VCaP (cell line): ENCODE data around the gene TAPBP.
A peak's percentile ranks its signal among the peaks of the same experiment; 100 is the strongest.
"Not testable (repeated sequence)": the region's sequence is repeated elsewhere in the genome, so short reads cannot be mapped to it uniquely, and the experiment has no call there.

ENCODE experiments used
- H3K27ac ChIP-seq: fragments of 450-650 bp; 2 replicates; pipeline ENCODE4 v1.5.1; 2017
- CTCF ChIP-seq: fragments of 450-650 bp; conservative IDR thresholded peaks from 2 replicates; pipeline ENCODE4 v1.5.1; 2017; ENCODE audit warnings: mild to moderate bottlenecking, moderate library complexity

TAPBP gene

GRCh38 chr6:33290459-33290858, 23.4 kb downstream of the TAPBP start:
- H3K27ac ChIP-seq: peak overlapping the region; percentile 81
- TF ChIP-seq CTCF: no peak

DNA sequence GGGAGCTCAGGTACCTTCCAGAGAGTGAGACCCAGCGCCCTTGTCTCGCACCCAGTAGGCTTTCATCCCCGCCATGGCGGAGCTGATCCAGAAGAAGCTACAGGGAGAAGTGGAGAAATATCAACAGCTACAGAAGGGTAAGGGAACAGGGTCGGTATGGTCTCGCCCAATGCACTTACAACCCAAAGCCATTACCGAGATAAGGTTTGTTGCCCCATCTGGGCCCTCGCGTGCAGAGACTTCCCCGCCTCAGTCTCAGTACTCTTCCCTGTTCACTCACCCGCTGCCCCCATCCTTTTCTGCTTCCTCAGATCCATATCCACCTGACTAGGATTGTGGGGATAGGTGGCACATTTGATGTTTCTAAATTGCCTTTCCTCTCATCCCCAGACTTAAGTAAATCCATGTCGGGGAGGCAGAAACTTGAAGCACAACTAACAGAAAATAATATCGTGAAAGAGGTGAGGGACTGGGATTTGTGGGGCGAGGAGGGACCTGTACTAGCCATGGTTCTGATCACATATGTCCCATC, 24.0 kb downstream of the TAPBP start:
- H3K27ac ChIP-seq: peak overlapping the region; percentile 81

GRCh38 chr6:33288921-33289783, 24.7 kb downstream of the TAPBP start, which contains the start of the genes PFDN6 and WDR46:
Gene PFDN6 (plus strand): TSS chr6:33289601. CDS start chr6:33289857, 256 bp downstream.
Gene WDR46 (minus strand): TSS chr6:33289239. CDS start chr6:33289170, 69 bp downstream.
- peak within 1 kb of the TSS; percentile 81 for H3K27ac ChIP-seq
- TF ChIP-seq CTCF: no peak

More for the DNA sequence above, 24.0 kb downstream of the TAPBP start:
- no peak for TF ChIP-seq CTCF

- H3K27ac ChIP-seq: peak overlapping the region; percentile 81
- TF ChIP-seq CTCF: no peak
Observed at GRCh38 chr6:33288141-33288920, 25.5 kb downstream of the TAPBP start.

DNA sequence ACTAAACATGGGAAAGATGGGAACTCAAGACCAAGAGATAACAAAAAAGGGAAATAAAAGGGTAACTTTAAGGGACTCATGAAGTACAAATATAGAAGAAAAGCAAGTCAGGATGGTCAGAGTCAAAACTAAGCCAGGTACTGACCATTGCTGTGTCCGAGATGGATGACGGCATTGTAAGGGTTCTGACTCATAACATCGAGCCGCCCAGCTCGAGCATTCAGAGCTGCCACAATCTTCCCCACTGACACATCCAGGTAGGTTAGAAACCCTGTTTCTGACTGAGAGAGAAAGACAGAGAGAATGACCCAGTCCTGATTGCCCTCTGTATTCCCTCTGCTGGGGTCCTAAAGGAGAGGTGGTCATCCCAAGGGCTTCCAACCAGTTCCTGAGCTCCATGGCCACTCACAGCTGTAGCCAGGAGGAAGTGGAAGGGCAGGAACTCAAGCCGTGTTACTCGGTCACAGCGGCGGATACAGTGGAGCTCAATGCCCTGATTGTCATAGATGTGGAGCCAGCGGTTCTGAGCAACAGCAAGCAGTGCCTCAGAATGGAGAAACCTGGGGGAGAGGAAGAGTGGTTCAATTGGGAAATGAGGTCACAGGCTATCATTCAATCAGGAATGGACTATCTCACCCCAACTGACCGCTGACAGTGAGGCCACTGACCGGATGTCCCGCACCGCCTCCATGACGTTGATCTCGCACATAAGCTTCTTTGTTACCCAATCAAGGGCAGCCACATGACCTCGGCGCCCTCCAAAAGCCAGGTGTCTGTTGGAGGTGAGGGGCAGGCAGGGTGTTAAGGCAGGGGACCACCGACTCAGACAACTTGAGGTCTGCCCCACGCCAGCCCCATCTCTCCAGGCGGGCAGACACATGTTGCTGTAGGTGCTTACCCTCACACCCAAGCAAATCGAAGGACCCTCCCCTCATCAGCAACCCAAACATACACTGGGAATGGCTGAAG, 26.6 kb downstream of the TAPBP start:
- H3K27ac ChIP-seq: peak overlapping the region; percentile 81; the same call in 1 of the 2 replicates
- no peak for TF ChIP-seq CTCF

DNA sequence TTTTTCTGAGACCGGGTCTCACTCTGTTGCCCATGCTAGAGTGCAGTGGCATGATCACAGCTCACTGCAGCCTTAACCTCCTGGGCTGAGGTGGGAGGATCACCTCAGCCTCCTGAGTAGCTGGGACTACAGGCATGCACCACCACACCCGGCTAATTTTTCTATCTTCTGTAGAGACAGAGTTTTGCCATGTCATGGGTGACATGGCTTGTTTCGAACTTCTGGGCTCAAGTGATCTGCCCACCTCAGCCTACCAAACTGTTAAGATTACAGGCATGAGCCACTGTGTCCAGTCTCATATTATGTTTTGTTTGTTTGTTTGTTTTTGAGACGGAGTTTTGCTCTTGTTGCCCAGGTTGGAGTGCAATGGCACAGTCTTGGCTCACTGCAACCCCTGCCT, 28.7 kb downstream of the TAPBP start:
- H3K27ac ChIP-seq: not testable (repeated sequence)

- no peak for TF ChIP-seq CTCF
- H3K27ac ChIP-seq: peak overlapping the region; percentile 100
Observed at GRCh38 chr6:33280539-33280938, 33.3 kb downstream of the TAPBP start.
